ENCODE measurements around the gene TUT1.
A peak's percentile ranks its signal among the peaks of the same experiment; 100 is the strongest.

TUT1 gene

DNA sequence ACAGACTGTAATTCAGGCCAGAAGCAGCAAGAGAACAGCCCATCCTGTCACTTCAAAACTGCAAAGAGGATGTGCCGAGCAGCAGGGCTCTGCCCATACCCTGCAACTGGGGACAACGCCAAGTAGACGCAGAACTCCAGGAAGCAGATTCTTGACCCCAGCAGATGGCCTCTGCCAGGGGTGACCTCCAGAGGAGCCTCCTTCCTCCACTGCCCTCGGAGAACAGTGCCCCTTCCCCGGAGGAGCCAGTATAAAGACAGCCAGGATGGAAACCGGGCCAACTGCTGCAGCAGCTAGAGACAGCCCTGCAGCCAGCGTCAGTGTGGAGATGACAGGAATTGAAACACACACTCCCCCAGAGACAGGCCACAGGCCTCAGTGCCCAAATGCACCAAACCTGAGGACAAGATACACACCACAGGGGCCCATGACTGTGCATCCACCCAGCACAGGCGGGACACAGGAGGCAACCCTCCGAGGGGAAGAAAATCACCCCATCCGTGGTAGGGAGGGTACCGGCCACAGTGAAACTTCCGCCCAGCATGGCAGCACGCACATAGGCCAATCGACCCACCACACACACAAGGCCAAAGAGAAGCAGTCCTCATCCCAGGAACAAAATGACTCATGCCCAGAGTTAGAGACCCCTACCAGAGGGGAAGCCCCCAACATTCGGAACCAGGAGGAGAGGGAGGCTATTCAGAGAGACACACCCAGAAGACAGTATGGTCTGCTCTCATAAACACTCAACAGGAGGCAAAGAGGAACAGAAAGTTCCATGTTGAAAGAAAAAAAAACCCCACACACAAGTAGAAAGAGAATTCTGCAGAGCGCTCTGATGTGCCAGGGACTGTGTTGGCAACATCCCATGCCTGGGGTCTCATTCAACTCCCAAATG lies 50.3 kb downstream of the TUT1 start:
- no peak for DNase-seq (ENCODE audit: low spot score)

DNA sequence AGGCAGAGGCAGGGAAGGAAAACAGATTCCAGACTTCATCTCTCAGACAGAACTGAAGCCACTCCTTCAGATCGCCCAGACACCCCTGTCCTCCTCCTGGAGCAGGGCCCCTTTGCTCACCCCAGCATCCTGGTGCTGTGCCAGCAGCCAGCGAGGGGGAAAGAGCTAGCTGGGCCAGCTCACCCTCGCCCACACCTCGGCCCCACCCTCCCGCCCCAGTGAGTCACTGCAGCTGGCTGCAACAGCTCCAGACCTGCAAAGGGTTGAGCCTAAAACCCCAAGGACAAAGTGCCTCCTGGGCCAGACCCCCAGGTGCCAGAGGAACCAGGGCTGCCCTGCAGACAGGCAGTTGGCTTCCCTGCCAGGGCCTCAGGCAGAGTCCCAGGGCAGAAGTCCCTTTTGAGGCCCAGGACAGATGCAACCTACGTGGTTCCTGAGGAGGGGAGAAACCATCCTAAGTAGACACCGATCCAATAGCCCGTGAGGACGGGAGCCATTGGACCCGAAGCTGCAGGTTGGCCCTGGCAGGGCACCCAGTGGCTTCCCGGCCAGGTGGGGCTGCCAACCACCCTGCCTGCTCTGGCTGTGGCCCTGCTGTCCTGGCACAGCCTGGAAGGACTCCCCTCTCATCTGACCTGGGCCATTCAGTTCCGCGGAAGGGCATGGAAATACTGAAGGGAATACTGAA lies 51.9 kb downstream of the TUT1 start:
- DNase-seq (ENCODE audit: low spot score): peak; percentile 95

DNA sequence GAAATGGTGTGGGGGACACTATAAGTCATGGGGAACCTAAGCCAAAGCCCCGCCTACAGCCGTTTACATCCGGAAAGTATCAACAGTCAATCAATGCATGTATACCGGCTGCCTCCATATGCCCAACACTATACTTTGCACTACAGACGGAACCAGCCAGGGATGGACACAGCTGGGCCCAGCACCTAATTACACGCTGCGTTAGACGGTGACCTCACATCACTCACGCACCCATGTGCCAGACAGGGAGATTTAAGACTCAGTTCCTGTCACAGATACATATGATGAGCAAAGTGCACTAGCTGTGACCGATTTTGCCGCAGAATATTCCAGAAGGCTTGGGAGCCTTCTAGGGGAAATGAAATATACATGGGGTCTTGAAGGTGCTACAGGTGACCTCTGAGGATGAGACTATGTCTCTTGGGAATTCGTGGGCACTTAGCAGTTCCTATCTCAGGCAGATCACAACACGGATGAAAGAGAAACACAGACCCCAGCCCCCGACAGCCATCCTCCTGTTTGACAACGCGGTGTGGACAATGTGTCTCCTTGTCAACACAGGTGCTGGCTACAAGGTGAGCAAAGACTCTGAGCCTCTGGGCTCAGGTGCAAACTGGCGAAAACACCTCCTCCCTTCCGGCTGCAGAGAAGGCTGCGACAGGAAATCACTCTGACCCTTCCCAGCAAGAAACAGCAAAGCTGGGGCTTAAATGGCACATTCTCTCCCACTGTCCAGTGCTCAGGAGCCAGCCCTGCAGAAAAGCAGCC lies 52.7 kb downstream of the TUT1 start:
- DNase-seq (ENCODE audit: low spot score): no peak

DNA sequence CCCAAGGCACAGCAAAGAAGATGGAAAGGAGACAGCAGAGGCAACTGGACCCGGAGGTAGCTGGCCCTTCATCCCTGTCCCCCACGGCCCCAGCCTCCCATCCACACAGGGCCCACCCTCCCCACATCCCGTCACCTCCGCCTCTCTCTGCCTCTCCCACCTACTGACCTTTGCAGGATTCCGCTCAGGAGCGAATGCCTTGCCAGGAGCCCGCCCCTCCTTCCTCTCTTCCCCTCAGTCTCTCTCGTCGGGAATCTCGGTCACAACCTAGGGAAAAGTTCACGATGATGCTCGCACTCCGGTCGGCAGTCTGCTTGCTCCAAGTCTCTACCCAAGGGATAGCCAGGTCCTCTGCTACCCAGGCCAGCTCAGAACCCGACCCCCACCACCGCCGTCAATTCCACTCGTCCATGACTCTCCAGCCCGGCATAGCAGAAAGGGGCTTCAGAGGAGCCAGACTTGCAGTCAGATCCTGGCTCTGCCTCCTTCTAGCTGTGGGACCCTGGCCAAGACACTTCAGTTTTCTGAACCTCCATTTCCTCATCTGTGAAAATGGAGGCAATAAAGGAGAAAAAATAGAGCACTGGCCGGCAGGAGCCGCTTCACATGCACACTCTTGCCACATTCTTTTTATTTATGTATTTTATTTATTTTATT lies 54.9 kb downstream of the TUT1 start:
- DNase-seq (ENCODE audit: low spot score): no peak

GRCh38 chr11:62535802-62536201 lies 55.5 kb downstream of the TUT1 start:
- no peak for DNase-seq (ENCODE audit: low spot score)

GRCh38 chr11:62534779-62535545 lies 56.4 kb downstream of the TUT1 start:
- DNase-seq (ENCODE audit: low spot score): no peak

- no peak for DNase-seq (ENCODE audit: low spot score)
These were observed 59.2 kb downstream of the TUT1 start for GRCh38 chr11:62532096-62532495.
